Mesodermal cell (in vitro differentiated cells): ENCODE measurements around the gene SLC16A3. TPM values are rescaled to one million over a fixed set of nuclear protein-coding genes. Genes with fewer than 3 reads are reported as not detected.
"Not testable (repeated sequence)": the region's sequence is repeated elsewhere in the genome, so short reads cannot be mapped to it uniquely, and the experiment has no call there.

Experiments
- H3K27ac ChIP-seq: 2 replicates; pipeline ENCODE4 v1.7.0; 2013; ENCODE audit warnings: mild to moderate bottlenecking, low read depth, low read length, moderate library complexity; ENCODE audit not compliant: severe bottlenecking
- H3K36me3 ChIP-seq: 2 replicates; pipeline ENCODE4 v1.7.1; 2013; ENCODE audit warnings: mild to moderate bottlenecking, low read length, moderate library complexity; ENCODE audit not compliant: control insufficient read depth, insufficient read depth
- H3K4me1 ChIP-seq: one replicate; pipeline ENCODE4 v1.7.1; 2013; ENCODE audit warnings: mild to moderate bottlenecking, low read length; ENCODE audit not compliant: insufficient read depth, control insufficient read depth, poor library complexity, severe bottlenecking
- H3K4me3 ChIP-seq: 2 replicates; pipeline ENCODE4 v1.7.0; 2013; ENCODE audit warnings: low read length, control low read depth, mild to moderate bottlenecking; ENCODE audit not compliant: insufficient read depth, poor library complexity, severe bottlenecking; ENCODE audit errors: extremely low read depth
- H3K9me3 ChIP-seq: 2 replicates; pipeline ENCODE4 v1.7.1; 2013; ENCODE audit warnings: mild to moderate bottlenecking, low read length, moderate library complexity; ENCODE audit not compliant: control insufficient read depth
- WGBS, 2 experiments: methylation state at CpG; one replicate each; pipeline ENCODE4 v1.1.5; 2013; ENCODE audit warnings: missing lambda C conversion rate in 2 of 2; ENCODE audit not compliant: insufficient coverage in 2 of 2; 5-methylcytosine and 5-hydroxymethylcytosine counted together
- polyA plus RNA-seq, 2 experiments: library from polyadenylated mRNA; stranded (reverse); fragments of 50-300 nt; gene quantifications; one replicate each; pipeline ENCODE4 v1.2.3, GENCODE V29; 2013

SLC16A3 gene
- polyA plus RNA-seq (2013, experiment 1 of 2), result 107 TPM
- 93.4 TPM for polyA plus RNA-seq (2013, experiment 2 of 2)

GRCh38 chr17:82228842-82229697, at the start of gene SLC16A3:
TSS of gene SLC16A3 (plus strand) at chr17:82229042. CDS start at chr17:82236009, 6,967 bp downstream.
- 6 to 7% methylated on average over 66 to 84 of the region's 105 CpGs for WGBS, 2 experiments
- Histone ChIP-seq H3K4me3 (peak within 1 kb of the TSS; percentile 77), H3K4me1 (peaks cover 33% of the 10 kb centered on the region), H3K36me3 (peaks cover 10% of the 10 kb centered on the region), H3K27ac (peak within 1 kb of the TSS; percentile 41), H3K9me3 (no peaks in the 10 kb centered on the region)

- WGBS, 2 experiments, result 91 to 97% methylated on average over 9 to 13 of the region's 13 CpGs
These were observed 49.4 kb upstream of the SLC16A3 start for GRCh38 chr17:82179412-82179811.

GRCh38 chr17:82179946-82180475, 48.8 kb upstream of the SLC16A3 start:
- Histone ChIP-seq H3K4me3 (no peak overlapping the region), H3K27ac (no peak overlapping the region), H3K4me1 (peaks cover 3% of the 10 kb centered on the region), H3K9me3 (no peaks in the 10 kb centered on the region), H3K36me3 (peaks cover 53% of the 10 kb centered on the region)
- 95 to 96% methylated on average over 10 of the region's 10 CpGs for WGBS, 2 experiments

More at GRCh38 chr17:82179412-82179811, 49.4 kb upstream of the SLC16A3 start:
- no peak overlapping the region for H3K4me3 ChIP-seq
- peaks cover 8% of the 10 kb centered on the region for H3K4me1 ChIP-seq
- peaks cover 47% of the 10 kb centered on the region for H3K36me3 ChIP-seq
- H3K9me3 ChIP-seq, result no peaks in the 10 kb centered on the region
- H3K27ac ChIP-seq, result no peak overlapping the region

GRCh38 chr17:82180776-82181528, 47.9 kb upstream of the SLC16A3 start:
- H3K27ac ChIP-seq, result no peak overlapping the region
- no peak overlapping the region for H3K4me3 ChIP-seq
- H3K36me3 ChIP-seq, result peaks cover 62% of the 10 kb centered on the region
- no peaks in the 10 kb centered on the region for H3K4me1 ChIP-seq
- 89 to 93% methylated on average over 22 to 30 of the region's 31 CpGs for WGBS, 2 experiments
- H3K9me3 ChIP-seq, result no peaks in the 10 kb centered on the region

- Histone ChIP-seq H3K36me3 (peaks cover 55% of the 10 kb centered on the region), H3K27ac (no peak overlapping the region), H3K4me1 (no peaks in the 10 kb centered on the region), H3K9me3 (no peaks in the 10 kb centered on the region), H3K4me3 (no peak overlapping the region)
- WGBS, 2 experiments, result 94 to 95% methylated on average over 5 of the region's 5 CpGs
These were observed 44.1 kb upstream of the SLC16A3 start for GRCh38 chr17:82184761-82185160.

DNA sequence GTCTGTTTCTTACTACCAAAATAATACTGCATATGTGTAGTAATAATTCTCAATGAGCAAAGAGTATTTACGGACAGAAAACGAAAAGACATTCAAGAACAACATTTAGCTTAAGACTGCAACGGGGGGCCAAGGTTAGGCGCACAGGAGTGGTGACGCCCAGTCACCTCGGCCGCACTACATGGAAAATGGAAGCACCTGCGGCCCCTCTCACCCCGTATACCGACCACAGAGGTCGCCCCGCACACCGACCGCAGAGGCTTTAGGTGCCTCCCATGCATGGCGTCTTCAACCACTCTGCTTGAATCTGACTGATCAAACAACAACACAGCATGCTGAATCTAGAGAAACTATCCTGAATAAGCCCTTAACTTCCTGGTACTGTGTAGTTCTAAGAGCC, 42.6 kb upstream of the SLC16A3 start:
- Histone ChIP-seq H3K9me3 (no peaks in the 10 kb centered on the region), H3K4me3 (no peak overlapping the region), H3K27ac (no peak overlapping the region), H3K4me1 (no peaks in the 10 kb centered on the region), H3K36me3 (peaks cover 54% of the 10 kb centered on the region)
- WGBS, 2 experiments, result 93 to 96% methylated on average over 13 to 14 of the region's 15 CpGs

- H3K36me3 ChIP-seq, result peaks cover 51% of the 10 kb centered on the region
- H3K27ac ChIP-seq, result no peak overlapping the region
- no peak overlapping the region for H3K4me3 ChIP-seq
- WGBS, 2 experiments, result 92 to 100% methylated on average over 1 to 5 of the region's 23 CpGs
- H3K9me3 ChIP-seq, result no peaks in the 10 kb centered on the region
- no peaks in the 10 kb centered on the region for H3K4me1 ChIP-seq
These were observed 41.3 kb upstream of the SLC16A3 start for GRCh38 chr17:82187500-82187899.

GRCh38 chr17:82188001-82188961, 40.6 kb upstream of the SLC16A3 start:
- 88 to 89% methylated on average over 24 to 26 of the region's 26 CpGs for WGBS, 2 experiments
- no peaks in the 10 kb centered on the region for H3K9me3 ChIP-seq
- H3K4me1 ChIP-seq, result no peaks in the 10 kb centered on the region
- H3K36me3 ChIP-seq, result peaks cover 53% of the 10 kb centered on the region
- H3K27ac ChIP-seq, result no peak overlapping the region
- no peak overlapping the region for H3K4me3 ChIP-seq

GRCh38 chr17:82193050-82193449, 35.8 kb upstream of the SLC16A3 start:
- 74 to 96% methylated on average over 4 to 6 of the region's 6 CpGs for WGBS, 2 experiments
- not testable (repeated sequence) for H3K4me3 ChIP-seq, H3K9me3 ChIP-seq, H3K4me1 ChIP-seq, H3K27ac ChIP-seq
- peaks cover 62% of the 10 kb centered on the region for H3K36me3 ChIP-seq
